Measurements from ENCODE around the gene FLNB. TPM values are rescaled to one million over a fixed set of nuclear protein-coding genes. Genes with fewer than 3 reads are reported as not detected.

FLNB gene
- total RNA-seq, 4 donors from 2014 or later = 164 to 258 (median 242) TPM

DNA sequence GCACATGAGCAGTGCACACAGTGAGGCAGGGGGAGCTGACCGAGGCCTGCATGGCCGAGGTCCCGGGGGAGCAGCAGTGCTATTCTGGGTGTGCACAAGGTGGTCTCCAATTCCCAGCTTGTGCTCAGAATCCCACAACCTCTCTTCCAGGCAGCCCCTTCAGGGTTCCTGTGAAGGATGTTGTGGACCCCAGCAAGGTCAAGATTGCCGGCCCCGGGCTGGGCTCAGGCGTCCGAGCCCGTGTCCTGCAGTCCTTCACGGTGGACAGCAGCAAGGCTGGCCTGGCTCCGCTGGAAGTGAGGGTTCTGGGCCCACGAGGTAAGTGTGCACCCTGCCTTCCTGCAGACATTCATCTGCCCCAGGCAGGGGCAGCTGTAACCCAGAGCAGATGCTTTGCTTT lies 122.4 kb downstream of the FLNB start:
- Histone ChIP-seq H3K27ac (no peak overlapping the region), H3K27me3 (no peaks in the 10 kb centered on the region), H3K36me3 (peaks cover 27 to 56% of the 10 kb centered on the region in 2 donors), H3K4me1 (peaks cover 0 to 3% of the 10 kb centered on the region in 2 donors), H3K4me3 (replicated peaks in 1 of 3) (no peak overlapping the region), H3K9me3 (no peaks in the 10 kb centered on the region)
- 78 to 96% methylated on average over 6 to 9 of the region's 11 CpGs for WGBS, 2 donors
- intact Hi-C loops (cut with DNase I) = no loop called here
- TF ChIP-seq POLR2A (IDR thresholded peaks at IDR 0.05) = no peak
- TF ChIP-seq, protein P1, sequence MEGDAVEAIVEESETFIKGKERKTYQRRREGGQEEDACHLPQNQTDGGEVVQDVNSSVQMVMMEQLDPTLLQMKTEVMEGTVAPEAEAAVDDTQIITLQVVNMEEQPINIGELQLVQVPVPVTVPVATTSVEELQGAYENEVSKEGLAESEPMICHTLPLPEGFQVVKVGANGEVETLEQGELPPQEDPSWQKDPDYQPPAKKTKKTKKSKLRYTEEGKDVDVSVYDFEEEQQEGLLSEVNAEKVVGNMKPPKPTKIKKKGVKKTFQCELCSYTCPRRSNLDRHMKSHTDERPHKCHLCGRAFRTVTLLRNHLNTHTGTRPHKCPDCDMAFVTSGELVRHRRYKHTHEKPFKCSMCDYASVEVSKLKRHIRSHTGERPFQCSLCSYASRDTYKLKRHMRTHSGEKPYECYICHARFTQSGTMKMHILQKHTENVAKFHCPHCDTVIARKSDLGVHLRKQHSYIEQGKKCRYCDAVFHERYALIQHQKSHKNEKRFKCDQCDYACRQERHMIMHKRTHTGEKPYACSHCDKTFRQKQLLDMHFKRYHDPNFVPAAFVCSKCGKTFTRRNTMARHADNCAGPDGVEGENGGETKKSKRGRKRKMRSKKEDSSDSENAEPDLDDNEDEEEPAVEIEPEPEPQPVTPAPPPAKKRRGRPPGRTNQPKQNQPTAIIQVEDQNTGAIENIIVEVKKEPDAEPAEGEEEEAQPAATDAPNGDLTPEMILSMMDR (IDR thresholded peaks at IDR 0.05) = no peak
- DNase-seq = no peak

DNA sequence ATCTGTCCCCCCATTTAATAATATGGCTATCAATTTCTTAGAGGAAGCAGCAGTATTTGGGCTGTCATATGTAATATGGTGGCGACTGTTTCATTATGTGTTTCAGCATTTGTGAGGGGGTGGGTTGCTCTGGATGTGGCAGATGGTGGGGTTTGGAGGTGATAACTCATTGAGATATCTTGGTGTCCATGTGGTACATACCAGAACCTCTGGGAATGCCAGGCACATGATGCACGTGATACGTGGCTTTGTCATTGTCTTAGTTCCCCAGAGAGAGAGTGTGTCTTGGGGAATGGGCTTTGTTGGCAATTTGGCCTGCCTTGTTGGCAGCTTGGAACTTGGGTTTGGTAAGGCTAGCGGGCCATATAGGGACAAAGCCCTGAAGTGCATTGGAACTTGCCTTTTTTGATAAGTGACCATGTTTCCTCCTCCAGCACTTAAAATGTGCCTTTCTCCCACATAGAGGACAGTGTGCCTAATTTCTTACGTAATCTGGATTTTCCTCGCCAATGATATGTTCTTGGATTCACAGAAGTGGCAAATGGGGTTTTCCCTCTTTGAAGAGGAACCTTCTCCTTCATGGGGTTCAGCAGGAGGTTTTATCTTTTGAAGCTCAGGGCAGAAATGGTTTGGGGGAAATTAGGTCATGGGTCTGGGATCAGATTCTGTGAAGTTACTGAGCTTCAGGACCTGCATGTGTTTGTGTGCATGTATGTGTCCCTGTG lies 123.0 kb downstream of the FLNB start:
- H3K27me3 ChIP-seq = no peaks in the 10 kb centered on the region
- intact Hi-C loops (cut with DNase I) = no loop called here
- peaks cover 0 to 3% of the 10 kb centered on the region in 2 donors for H3K4me1 ChIP-seq
- H3K4me3 ChIP-seq (replicated peaks in 1 of 3) = no peak overlapping the region
- TF ChIP-seq, protein P1 (IDR thresholded peaks at IDR 0.05) = no peak
- no peak for TF ChIP-seq POLR2A (IDR thresholded peaks at IDR 0.05)
- H3K36me3 ChIP-seq = peaks cover 26 to 53% of the 10 kb centered on the region in 2 donors
- DNase-seq = no peak
- peak overlapping the region in 1 of 3 donors; percentile 9 for H3K27ac ChIP-seq
- H3K9me3 ChIP-seq = no peaks in the 10 kb centered on the region
- 91 to 94% methylated on average over 6 of the region's 6 CpGs for WGBS, 2 donors

DNA sequence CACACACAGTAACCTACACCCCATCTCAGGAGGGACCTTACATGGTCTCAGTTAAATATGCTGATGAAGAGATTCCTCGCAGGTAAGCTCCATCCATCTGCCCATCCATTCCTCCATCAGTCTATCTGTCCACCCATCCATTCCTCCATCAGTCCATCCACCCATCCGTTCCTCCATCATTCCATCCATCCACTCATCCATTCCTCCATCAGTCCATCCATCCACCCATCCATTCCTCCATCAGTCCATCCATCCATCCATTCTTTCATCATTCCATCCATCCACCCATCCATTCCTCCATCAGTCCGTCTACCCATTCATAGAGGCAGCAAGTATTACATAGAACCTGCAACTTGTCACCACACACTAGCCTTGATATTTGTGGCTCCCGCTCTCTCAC lies 124.6 kb downstream of the FLNB start:
- H3K27ac ChIP-seq = no peak overlapping the region
- WGBS, 2 donors = 93 to 99% methylated on average over 4 of the region's 4 CpGs
- H3K36me3 ChIP-seq = peaks cover 27 to 59% of the 10 kb centered on the region in 2 donors
- no peaks in the 10 kb centered on the region for H3K27me3 ChIP-seq
- intact Hi-C loops (cut with DNase I) = no loop called here
- no peak for DNase-seq
- TF ChIP-seq POLR2A (IDR thresholded peaks at IDR 0.05) = no peak
- TF ChIP-seq, protein P1 (IDR thresholded peaks at IDR 0.05) = no peak
- no peak overlapping the region for H3K4me3 ChIP-seq (replicated peaks in 1 of 3)
- peaks cover 0 to 3% of the 10 kb centered on the region in 2 donors for H3K4me1 ChIP-seq
- H3K9me3 ChIP-seq = no peaks in the 10 kb centered on the region

DNA sequence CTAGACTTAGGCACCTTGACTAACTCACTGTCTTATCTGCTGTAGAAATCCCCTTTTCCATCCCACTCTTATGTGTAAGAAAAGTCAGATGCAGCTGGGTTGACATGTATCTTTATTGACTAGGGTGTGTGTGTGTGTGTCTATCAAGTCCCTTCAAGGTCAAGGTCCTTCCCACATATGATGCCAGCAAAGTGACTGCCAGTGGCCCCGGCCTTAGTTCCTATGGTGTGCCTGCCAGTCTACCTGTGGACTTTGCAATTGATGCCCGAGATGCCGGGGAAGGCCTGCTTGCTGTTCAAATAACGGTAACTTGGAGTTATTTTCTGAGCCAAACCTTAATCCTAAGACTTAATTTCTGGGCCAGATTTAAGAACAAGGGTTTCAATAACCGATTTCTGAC lies 126.2 kb downstream of the FLNB start:
- Histone ChIP-seq H3K9me3 (no peaks in the 10 kb centered on the region), H3K27me3 (no peaks in the 10 kb centered on the region), H3K36me3 (peaks cover 44 to 63% of the 10 kb centered on the region in 2 donors), H3K4me1 (peaks cover 0 to 3% of the 10 kb centered on the region in 2 donors), H3K4me3 (replicated peaks in 1 of 3) (no peak overlapping the region), H3K27ac (no peak overlapping the region)
- 93 to 97% methylated on average over 5 of the region's 5 CpGs for WGBS, 2 donors
- intact Hi-C loops (cut with DNase I) = no loop called here
- no peak for TF ChIP-seq POLR2A (IDR thresholded peaks at IDR 0.05)
- TF ChIP-seq, protein P1 (IDR thresholded peaks at IDR 0.05) = no peak
- DNase-seq = no peak

DNA sequence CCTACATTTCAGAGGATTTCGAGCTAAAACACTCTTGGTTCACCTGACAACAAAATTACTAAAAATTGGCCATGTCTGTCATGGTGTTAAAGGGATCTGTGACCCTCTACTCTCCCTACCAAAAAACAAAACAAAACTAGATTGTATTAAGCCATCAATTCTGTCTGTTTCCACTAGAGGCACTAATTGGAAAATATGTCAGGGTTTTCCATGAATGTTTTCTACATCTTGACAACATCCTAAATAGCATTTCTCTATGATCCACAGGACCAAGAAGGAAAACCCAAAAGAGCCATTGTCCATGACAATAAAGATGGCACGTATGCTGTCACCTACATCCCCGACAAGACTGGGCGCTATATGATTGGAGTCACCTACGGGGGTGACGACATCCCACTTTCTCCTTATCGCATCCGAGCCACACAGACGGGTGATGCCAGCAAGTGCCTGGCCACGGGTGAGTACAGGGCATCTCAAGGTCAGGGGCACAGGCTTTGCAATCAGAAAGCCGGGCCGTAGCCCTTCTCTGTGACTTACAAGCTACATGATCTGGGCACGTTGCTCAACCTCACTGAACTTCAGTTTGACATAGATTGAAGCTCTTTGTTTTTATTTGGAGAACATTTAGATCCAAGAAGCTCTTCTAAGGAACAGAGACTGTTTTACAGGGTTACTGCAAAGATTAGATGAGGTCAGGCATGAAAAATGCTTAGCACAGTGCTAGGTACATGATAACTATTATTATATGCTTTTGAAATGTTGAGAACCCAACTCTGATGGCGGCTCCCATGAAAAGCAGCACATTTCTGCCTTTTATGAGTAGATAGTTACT lies 127.7 kb downstream of the FLNB start:
- no peaks in the 10 kb centered on the region for H3K9me3 ChIP-seq
- 91 to 94% methylated on average over 13 to 14 of the region's 14 CpGs for WGBS, 2 donors
- DNase-seq = no peak
- H3K4me1 ChIP-seq = no peaks in the 10 kb centered on the region
- intact Hi-C loops (cut with DNase I) = no loop called here
- TF ChIP-seq, protein P1 (IDR thresholded peaks at IDR 0.05) = peak in 3 of 6 experiments; percentile 19 to 40 (median 22)
- TF ChIP-seq POLR2A (IDR thresholded peaks at IDR 0.05) = no peak
- no peaks in the 10 kb centered on the region for H3K27me3 ChIP-seq
- H3K36me3 ChIP-seq = peaks cover 45 to 71% of the 10 kb centered on the region in 2 donors
- H3K4me3 ChIP-seq (replicated peaks in 1 of 3) = no peak overlapping the region
- no peak overlapping the region for H3K27ac ChIP-seq

All from thyroid gland (tissue), 4 donors.